Measurements from ENCODE around the gene RAPGEF1.

- peak; percentile 76 to 98 for TF ChIP-seq CTCF (conservative IDR thresholded peaks at IDR 0.05; ENCODE audit: low read depth in 2 of 2)
- no peak for TF ChIP-seq EZH2 (IDR thresholded peaks at IDR 0.05; ENCODE audit: low read depth, unreplicated experiment)
These were observed 15.8 kb upstream of the RAPGEF1 start for GRCh38 chr9:131755541-131756198.
